HepG2 (cell line): Measurements from ENCODE around the gene CFL1. TPM values are rescaled to one million over a fixed set of nuclear protein-coding genes. Genes with fewer than 3 reads are reported as not detected.

ENCODE experiments used
- BCL6 ChIP-seq: IDR thresholded peaks from 2 replicates; pipeline ENCODE4 v1.6.1; 2016; ENCODE audit warnings: missing genetic modification reagents, missing compliant biosample characterization
- ELK4 ChIP-seq: sonication (generic); formaldehyde crosslinking; IDR thresholded peaks from 2 replicates; pipeline ENCODE4 v1.9.0; 2021; ENCODE audit warnings: missing genetic modification reagents, borderline replicate concordance
- GTF3A ChIP-seq: sonication (generic); formaldehyde crosslinking; conservative IDR thresholded peaks from 2 replicates; pipeline ENCODE4 v1.4.0; 2020; ENCODE audit warnings: mild to moderate bottlenecking, missing genetic modification reagents
- IKZF5 ChIP-seq: IDR thresholded peaks from 2 replicates; pipeline ENCODE4 v1.6.1; 2018; ENCODE audit warnings: missing genetic modification reagents, mild to moderate bottlenecking, missing compliant biosample characterization
- MATR3 ChIP-seq: sonication (generic); formaldehyde crosslinking; IDR thresholded peaks from 2 replicates; pipeline ENCODE4 v1.4.0; 2020; ENCODE audit warnings: missing genetic modification reagents
- MBD4 ChIP-seq: IDR thresholded peaks from 2 replicates; pipeline ENCODE4 v1.6.1; 2012; ENCODE audit warnings: low read length, inconsistent platforms, borderline replicate concordance
- NFE2 ChIP-seq: sonication (generic); formaldehyde crosslinking; IDR thresholded peaks from 2 replicates; pipeline ENCODE4 v1.4.0; 2020; ENCODE audit warnings: missing genetic modification reagents
- PHF21A ChIP-seq: sonication (generic); formaldehyde crosslinking; IDR thresholded peaks from 2 replicates; pipeline ENCODE4 v1.5.0; 2020; ENCODE audit warnings: mild to moderate bottlenecking, missing genetic modification reagents
- SP5 ChIP-seq: IDR thresholded peaks from 2 replicates; pipeline ENCODE4 v1.6.1; 2016; ENCODE audit warnings: low read depth, borderline replicate concordance
- TRAFD1 ChIP-seq: sonication (generic); formaldehyde crosslinking; IDR thresholded peaks from 2 replicates; pipeline ENCODE4 v1.5.1; 2020; ENCODE audit warnings: missing genetic modification reagents, mild to moderate bottlenecking, borderline replicate concordance
- ZFYVE20 ChIP-seq: sonication (generic); formaldehyde crosslinking; IDR thresholded peaks from 2 replicates; pipeline ENCODE4 v1.8.0; 2023; ENCODE audit warnings: low read depth, mild to moderate bottlenecking, moderate library complexity, missing genetic modification reagents, borderline replicate concordance
- ZHX2 ChIP-seq, 2 experiments: sonication (generic) in 1 of 2; formaldehyde crosslinking in 1 of 2; IDR thresholded peaks; 2 replicates each; pipeline versions ENCODE4 v1.6.1 to v1.9.0; 2014 to 2022; ENCODE audit warnings: antibody characterized with exemption in 1 of 2, borderline replicate concordance in 1 of 2, inconsistent platforms in 1 of 2, low read depth in 1 of 2, missing genetic modification reagents in 1 of 2
- ZNF260 ChIP-seq: sonication (generic); formaldehyde crosslinking; IDR thresholded peaks from 2 replicates; pipeline ENCODE4 v1.4.0; 2020; ENCODE audit warnings: missing genetic modification reagents, low read depth, mild to moderate bottlenecking, borderline replicate concordance
- ZNF605 ChIP-seq: sonication (generic); formaldehyde crosslinking; IDR thresholded peaks from 2 replicates; pipeline ENCODE4 v1.8.0; 2022; ENCODE audit warnings: mild to moderate bottlenecking, missing genetic modification reagents
- ZNF678 ChIP-seq: sonication (generic); formaldehyde crosslinking; IDR thresholded peaks from 2 replicates; pipeline ENCODE4 v1.4.0; 2020; ENCODE audit warnings: mild to moderate bottlenecking, missing genetic modification reagents
- polyA plus RNA-seq, 8 experiments: library from polyadenylated mRNA; depleted of rRNA in 3 of 8; stranded (reverse) in 7 of 8; unstranded in 1 of 8; fragments of >200 nt; fragmentation: Illumina TruSeq in 4 of 8; extraction: Trizol in 4 of 8; gene quantifications; 2 replicates each; pipeline versions ENCODE4 v1.2.1 to v1.2.3, GENCODE V29; 2011 to 2016; ENCODE audit warnings: low read depth in 4 of 8, missing spikeins in 1 of 8, mixed read lengths in 1 of 8; ENCODE audit not compliant: insufficient read depth in 1 of 8
- total RNA-seq, 5 experiments: library from RNA; depleted of rRNA; stranded (reverse); fragments of >200 nt; fragmentation: Illumina TruSeq; extraction: Trizol; gene quantifications; 2 replicates each; pipeline ENCODE4 v1.2.3, GENCODE V29; 2016; ENCODE audit warnings: low read depth in 1 of 5
- TF ChIP-seq, protein P1 (sequence below): sonication (generic); formaldehyde crosslinking; IDR thresholded peaks from 2 replicates; pipeline ENCODE4 v1.8.0; 2022; ENCODE audit warnings: mild to moderate bottlenecking, missing genetic modification reagents

The CFL1 gene
- total and polyA plus RNA-seq, 2 of the 13 experiments (the other 11 are each of a cell fraction or from before 2014, with no cell fraction given) = 379 to 383 TPM

DNA sequence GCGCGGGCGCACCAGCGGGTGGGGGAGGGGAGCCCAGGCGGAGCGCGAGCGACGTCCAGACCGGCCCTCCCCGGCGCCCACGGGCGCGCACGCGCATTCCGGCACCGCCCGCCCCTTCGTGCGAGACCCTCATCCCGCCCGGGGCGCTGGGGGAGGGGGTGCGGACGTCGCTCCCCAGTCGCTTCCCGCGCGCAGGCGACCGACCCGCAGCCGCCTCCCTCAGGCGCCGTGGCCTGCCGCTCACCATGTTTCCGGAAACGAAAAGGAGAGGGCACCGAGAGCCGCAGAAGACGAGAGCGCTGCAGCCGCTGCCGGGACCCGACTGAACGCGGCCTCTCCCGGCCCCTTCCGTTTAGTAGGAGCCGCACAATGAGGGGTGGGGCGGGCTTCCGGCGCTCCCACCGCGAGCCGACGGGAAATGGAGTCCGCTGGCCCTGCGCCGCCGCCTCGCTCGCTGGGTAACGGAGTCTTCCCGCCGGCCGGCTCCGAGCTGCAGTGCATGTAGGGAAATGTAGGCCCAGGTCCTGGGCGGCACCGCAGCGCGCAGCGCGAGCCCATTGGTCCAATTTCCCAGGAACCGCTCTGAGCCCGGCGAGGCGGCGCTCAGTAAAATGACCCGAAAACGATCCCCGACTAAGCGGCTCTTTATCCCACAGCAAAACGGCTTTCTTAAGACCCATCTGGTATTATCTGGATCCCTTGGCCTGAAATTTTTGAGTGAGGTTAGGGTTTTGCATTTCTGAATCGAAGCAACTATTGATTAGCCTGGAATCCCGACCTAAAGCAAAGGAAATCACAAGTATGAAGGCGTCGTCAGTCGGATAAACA, at the start of gene CFL1 (continued):
- TF ChIP-seq ELK4 (CRISPR knock-in tag) = no peak
- peak; percentile 45; the same call in 1 of the 2 replicates for TF ChIP-seq SP5 (CRISPR knock-in tag)
- no peak for TF ChIP-seq NFE2 (CRISPR knock-in tag)
- TF ChIP-seq ZNF678 (CRISPR knock-in tag) = no peak; the same call in 1 of the 2 replicates
- TF ChIP-seq MBD4 = no peak
- TF ChIP-seq IKZF5 (CRISPR knock-in tag) = peak; percentile 83
- TF ChIP-seq ZHX2 (IDR thresholded peaks at IDR 0.05; ENCODE audit: low read depth) = peak; percentile 36; the same call in 1 of the 2 replicates
- TF ChIP-seq ZHX2 (CRISPR knock-in tag; IDR thresholded peaks at IDR 0.05; ENCODE audit: borderline replicate concordance) = no peak
- TF ChIP-seq TRAFD1 (CRISPR knock-in tag) = no peak
- peak; percentile 56; the same call in 1 of the 2 replicates for TF ChIP-seq ZFYVE20
- TF ChIP-seq, protein P1, sequence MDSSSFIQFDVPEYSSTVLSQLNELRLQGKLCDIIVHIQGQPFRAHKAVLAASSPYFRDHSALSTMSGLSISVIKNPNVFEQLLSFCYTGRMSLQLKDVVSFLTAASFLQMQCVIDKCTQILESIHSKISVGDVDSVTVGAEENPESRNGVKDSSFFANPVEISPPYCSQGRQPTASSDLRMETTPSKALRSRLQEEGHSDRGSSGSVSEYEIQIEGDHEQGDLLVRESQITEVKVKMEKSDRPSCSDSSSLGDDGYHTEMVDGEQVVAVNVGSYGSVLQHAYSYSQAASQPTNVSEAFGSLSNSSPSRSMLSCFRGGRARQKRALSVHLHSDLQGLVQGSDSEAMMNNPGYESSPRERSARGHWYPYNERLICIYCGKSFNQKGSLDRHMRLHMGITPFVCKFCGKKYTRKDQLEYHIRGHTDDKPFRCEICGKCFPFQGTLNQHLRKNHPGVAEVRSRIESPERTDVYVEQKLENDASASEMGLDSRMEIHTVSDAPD (CRISPR knock-in tag) = no peak
- no peak for TF ChIP-seq MATR3 (CRISPR knock-in tag)
- TF ChIP-seq GTF3A = no peak
- TF ChIP-seq BCL6 (CRISPR knock-in tag) = peak; percentile 46; the same call in 1 of the 2 replicates
- no peak for TF ChIP-seq ZNF605
- peak; percentile 62; the same call in 1 of the 2 replicates for TF ChIP-seq PHF21A (CRISPR knock-in tag)
- TF ChIP-seq ZNF260 (CRISPR knock-in tag) = no peak
